Measurements from ENCODE around the gene DTNBP1.

The DTNBP1 gene

GRCh38 chr6:15598273-15598798, 64.5 kb downstream of the DTNBP1 start:
- no peak overlapping the region for H3K4me3 ChIP-seq (ENCODE audit: low read depth, low read length)
- POLR2A ChIA-PET, result no interaction called here

DNA sequence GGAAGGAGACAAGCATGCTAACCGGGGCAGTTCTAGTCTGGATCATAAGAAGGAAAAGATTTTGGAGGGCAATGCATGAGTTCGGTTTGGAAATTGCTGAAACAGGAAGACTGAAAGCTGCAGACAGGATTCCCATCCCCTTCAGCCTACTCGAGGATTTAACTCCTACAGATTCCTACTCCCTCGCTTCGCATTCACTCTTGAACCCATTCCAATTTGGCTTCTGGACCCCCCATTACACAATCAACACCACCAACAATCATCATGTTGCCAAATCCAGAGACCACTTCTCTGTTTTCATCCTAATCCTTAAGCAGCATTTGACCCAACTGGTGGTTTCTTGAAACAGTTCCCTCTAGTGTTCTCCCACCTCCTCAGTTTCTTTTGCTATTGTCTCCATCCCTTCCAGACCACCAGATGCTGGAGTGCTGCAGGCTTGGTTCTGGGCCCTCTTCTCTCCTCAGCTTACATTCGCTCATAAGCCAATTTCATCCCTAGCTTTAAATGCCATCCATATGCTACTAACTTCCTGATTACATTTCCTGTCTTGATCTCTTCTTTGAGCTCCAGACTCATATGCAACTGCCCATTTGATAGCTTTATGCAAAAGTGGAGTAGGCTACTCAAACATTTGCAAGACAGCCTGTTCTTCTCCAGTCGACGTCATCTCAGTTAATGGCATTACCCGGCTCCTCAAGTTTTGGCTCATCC, 66.5 kb downstream of the DTNBP1 start:
- Histone ChIP-seq H3K27ac (ENCODE audit: extremely low read depth, low read depth, low read length) (no peak overlapping the region), H3K4me3 (ENCODE audit: low read depth, low read length) (no peak overlapping the region), H3K9me3 (ENCODE audit: control insufficient read depth, insufficient read depth, low read depth, low read length) (no peaks in the 10 kb centered on the region), H3K36me3 (ENCODE audit: control insufficient read depth in 2 of 2, insufficient read depth in 1 of 2, low read length in 2 of 2) (peaks cover 0 to 8% of the 10 kb centered on the region in 2 experiments; a peak in 1 of 3 replicates), H3K4me1 (ENCODE audit: control insufficient read depth, insufficient read depth, low read length) (no peaks in the 10 kb centered on the region)
- CTCF ChIA-PET, result interaction anchor here (0.7 kb wide), 1 partner anchor 542 kb away, joined by 6 read pairs; no protein-coding TSS in a partner anchor
- POLR2A ChIA-PET, result no interaction called here
- TF ChIP-seq EGR2 (tag by site-specific recombination; IDR thresholded peaks at IDR 0.05; ENCODE audit: low read depth) (peak; percentile 43; the same call in 1 of the 2 replicates), SCRT1 (tag by site-specific recombination; IDR thresholded peaks at IDR 0.05; ENCODE audit: borderline replicate concordance) (no peak)

More at GRCh38 chr6:15598273-15598798, 64.5 kb downstream of the DTNBP1 start:
- Histone ChIP-seq H3K4me1 (ENCODE audit: control insufficient read depth, insufficient read depth, low read length) (peaks cover 6% of the 10 kb centered on the region), H3K36me3 (ENCODE audit: control insufficient read depth in 2 of 2, insufficient read depth in 1 of 2, low read length in 2 of 2) (peaks cover 0 to 8% of the 10 kb centered on the region in 2 experiments; a peak in 1 of 3 replicates), H3K27ac (ENCODE audit: extremely low read depth, low read depth, low read length) (no peak overlapping the region), H3K9me3 (ENCODE audit: control insufficient read depth, insufficient read depth, low read depth, low read length) (no peaks in the 10 kb centered on the region)
- CTCF ChIA-PET, result interaction anchor here (1.3 kb wide), 1 partner anchor 25 kb away, joined by 4 read pairs; no protein-coding TSS in a partner anchor
- TF ChIP-seq, protein P1, sequence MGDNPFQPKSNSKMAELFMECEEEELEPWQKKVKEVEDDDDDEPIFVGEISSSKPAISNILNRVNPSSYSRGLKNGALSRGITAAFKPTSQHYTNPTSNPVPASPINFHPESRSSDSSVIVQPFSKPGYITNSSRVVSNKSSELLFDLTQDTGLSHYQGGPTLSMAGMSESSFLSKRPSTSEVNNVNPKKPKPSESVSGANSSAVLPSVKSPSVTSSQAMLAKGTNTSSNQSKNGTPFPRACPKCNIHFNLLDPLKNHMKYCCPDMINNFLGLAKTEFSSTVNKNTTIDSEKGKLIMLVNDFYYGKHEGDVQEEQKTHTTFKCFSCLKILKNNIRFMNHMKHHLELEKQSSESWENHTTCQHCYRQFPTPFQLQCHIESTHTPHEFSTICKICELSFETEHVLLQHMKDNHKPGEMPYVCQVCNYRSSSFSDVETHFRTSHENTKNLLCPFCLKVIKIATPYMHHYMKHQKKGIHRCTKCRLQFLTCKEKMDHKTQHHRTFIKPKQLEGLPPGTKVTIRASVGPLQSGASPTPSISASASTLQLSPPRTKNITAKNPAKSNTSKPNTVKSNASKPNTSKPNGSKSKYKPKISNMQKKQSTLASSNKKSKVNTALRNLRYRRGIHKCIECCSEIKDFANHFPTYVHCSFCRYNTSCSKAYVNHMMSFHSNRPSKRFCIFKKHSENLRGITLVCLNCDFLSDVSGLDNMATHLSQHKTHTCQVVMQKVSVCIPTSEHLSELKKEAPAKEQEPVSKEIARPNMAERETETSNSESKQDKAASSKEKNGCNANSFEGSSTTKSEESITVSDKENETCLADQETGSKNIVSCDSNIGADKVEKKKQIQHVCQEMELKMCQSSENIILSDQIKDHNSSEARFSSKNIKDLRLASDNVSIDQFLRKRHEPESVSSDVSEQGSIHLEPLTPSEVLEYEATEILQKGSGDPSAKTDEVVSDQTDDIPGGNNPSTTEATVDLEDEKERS (tag by site-specific recombination; IDR thresholded peaks at IDR 0.05), result no peak

GRCh38 chr6:15595461-15596173, 67.2 kb downstream of the DTNBP1 start:
- H3K36me3 ChIP-seq (ENCODE audit: control insufficient read depth in 2 of 2, insufficient read depth in 1 of 2, low read length in 2 of 2), result peaks cover 0 to 5% of the 10 kb centered on the region in 2 experiments; a peak in 1 of 3 replicates
- H3K9me3 ChIP-seq (ENCODE audit: control insufficient read depth, insufficient read depth, low read depth, low read length), result no peaks in the 10 kb centered on the region
- TF ChIP-seq, protein P2, sequence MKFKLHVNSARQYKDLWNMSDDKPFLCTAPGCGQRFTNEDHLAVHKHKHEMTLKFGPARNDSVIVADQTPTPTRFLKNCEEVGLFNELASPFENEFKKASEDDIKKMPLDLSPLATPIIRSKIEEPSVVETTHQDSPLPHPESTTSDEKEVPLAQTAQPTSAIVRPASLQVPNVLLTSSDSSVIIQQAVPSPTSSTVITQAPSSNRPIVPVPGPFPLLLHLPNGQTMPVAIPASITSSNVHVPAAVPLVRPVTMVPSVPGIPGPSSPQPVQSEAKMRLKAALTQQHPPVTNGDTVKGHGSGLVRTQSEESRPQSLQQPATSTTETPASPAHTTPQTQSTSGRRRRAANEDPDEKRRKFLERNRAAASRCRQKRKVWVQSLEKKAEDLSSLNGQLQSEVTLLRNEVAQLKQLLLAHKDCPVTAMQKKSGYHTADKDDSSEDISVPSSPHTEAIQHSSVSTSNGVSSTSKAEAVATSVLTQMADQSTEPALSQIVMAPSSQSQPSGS (tag by site-specific recombination; IDR thresholded peaks at IDR 0.05; ENCODE audit: low read depth), result no peak
- no peak for TF ChIP-seq TRIM28 (IDR thresholded peaks at IDR 0.05; ENCODE audit: borderline replicate concordance, low read length)
- TF ChIP-seq ZXDB (tag by site-specific recombination; IDR thresholded peaks at IDR 0.05), result no peak
- TF ChIP-seq ZNF18 (tag by site-specific recombination; IDR thresholded peaks at IDR 0.05), result no peak
- TF ChIP-seq PRDM4 (tag by site-specific recombination; IDR thresholded peaks at IDR 0.05), result no peak
- TF ChIP-seq ZNF654 (tag by site-specific recombination; IDR thresholded peaks at IDR 0.05; ENCODE audit: low read depth), result no peak
- no peak for TF ChIP-seq FEZF1 (tag by site-specific recombination; IDR thresholded peaks at IDR 0.05)
- no peak for TF ChIP-seq ZNF624 (tag by site-specific recombination; IDR thresholded peaks at IDR 0.05)
- TF ChIP-seq OVOL3 (tag by site-specific recombination; IDR thresholded peaks at IDR 0.05), result no peak
- no peak for TF ChIP-seq ZNF629 (tag by site-specific recombination; IDR thresholded peaks at IDR 0.05)
- TF ChIP-seq, protein P3, sequence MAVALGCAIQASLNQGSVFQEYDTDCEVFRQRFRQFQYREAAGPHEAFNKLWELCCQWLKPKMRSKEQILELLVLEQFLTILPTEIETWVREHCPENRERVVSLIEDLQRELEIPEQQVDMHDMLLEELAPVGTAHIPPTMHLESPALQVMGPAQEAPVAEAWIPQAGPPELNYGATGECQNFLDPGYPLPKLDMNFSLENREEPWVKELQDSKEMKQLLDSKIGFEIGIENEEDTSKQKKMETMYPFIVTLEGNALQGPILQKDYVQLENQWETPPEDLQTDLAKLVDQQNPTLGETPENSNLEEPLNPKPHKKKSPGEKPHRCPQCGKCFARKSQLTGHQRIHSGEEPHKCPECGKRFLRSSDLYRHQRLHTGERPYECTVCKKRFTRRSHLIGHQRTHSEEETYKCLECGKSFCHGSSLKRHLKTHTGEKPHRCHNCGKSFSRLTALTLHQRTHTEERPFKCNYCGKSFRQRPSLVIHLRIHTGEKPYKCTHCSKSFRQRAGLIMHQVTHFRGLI (tag by site-specific recombination; IDR thresholded peaks at IDR 0.05), result peak; percentile 36; the same call in 1 of the 2 replicates
- 0 out of 2 replicates have a peak, but pooled peaks have one; percentile 25 for TF ChIP-seq PRDM1 (tag by site-specific recombination; IDR thresholded peaks at IDR 0.05)
- 0 out of 2 replicates have a peak, but pooled peaks have one; percentile 38 for TF ChIP-seq ZNF600 (tag by site-specific recombination; IDR thresholded peaks at IDR 0.05)
- no peak for TF ChIP-seq KLF1 (tag by site-specific recombination; IDR thresholded peaks at IDR 0.05)

More at GRCh38 chr6:15595461-15596173, 67.2 kb downstream of the DTNBP1 start:
- ChIA-PET POLR2A (no interaction called here), CTCF (no interaction called here)
- Histone ChIP-seq H3K27ac (ENCODE audit: extremely low read depth, low read depth, low read length) (no peak overlapping the region), H3K4me3 (ENCODE audit: low read depth, low read length) (no peak overlapping the region), H3K4me1 (ENCODE audit: control insufficient read depth, insufficient read depth, low read length) (no peaks in the 10 kb centered on the region)

Measured in HEK293 (cell line).